Upper lobe of left lung (tissue), 4 donors: Measurements from ENCODE around the gene YTHDF2.

Experiments
- CTCF ChIP-seq, 6 experiments: fragments of 450-650 bp in 4 of 6; fragments of 200-600 bp in 2 of 6; sonication (generic) in 2 of 6; IDR thresholded peaks; one replicate each; pipeline ENCODE4 v1.5.1; 2016 to 2019; ENCODE audit warnings: antibody characterized with exemption in 6 of 6
- POLR2A ChIP-seq, 4 donors: fragments of 450-650 bp; IDR thresholded peaks; one replicate each; pipeline ENCODE4 v1.5.1; 2016 to 2017; ENCODE audit warnings: antibody characterized with exemption in 4 of 4, mild to moderate bottlenecking in 2 of 4
- POLR2AphosphoS5 ChIP-seq, 2 donors: sonication (generic); formaldehyde crosslinking; IDR thresholded peaks; one replicate each; pipeline ENCODE4 v1.5.1; 2017; ENCODE audit warnings: antibody characterized with exemption in 2 of 2

GRCh38 chr1:28819020-28819419 is 82.3 kb downstream of the YTHDF2 start:
- TF ChIP-seq CTCF (IDR thresholded peaks at IDR 0.05): no peak
- no peak for TF ChIP-seq POLR2AphosphoS5 (IDR thresholded peaks at IDR 0.05)
- no peak for TF ChIP-seq POLR2A (IDR thresholded peaks at IDR 0.05)
